ENCODE results near the gene SKIC2.

The SKIC2 gene

GRCh38 chr6:31948753-31949413 is 10.1 kb upstream of the SKIC2 start:
- Histone ChIP-seq H3K9me3 (replicated peaks in 1 of 11) (no peaks in the 10 kb centered on the region), H3K4me1 (peaks cover 0 to 45% (median 11%) of the 10 kb centered on the region in 10 experiments; a peak in 10 of 20 replicates), H3K9ac (no peak overlapping the region), H4K20me1 (peaks cover 0 to 6% (median 0%) of the 10 kb centered on the region in 11 experiments; a peak in 1 of 22 replicates), H3K27ac (no peak overlapping the region), H3K4me3 (no peak overlapping the region), H3K36me3 (peaks cover 29 to 43% (median 39%) of the 10 kb centered on the region in 11 experiments), H3K4me2 (peak overlapping the region in 4 of 11 experiments; percentile 4 to 44 (median 16); a peak in 5 of 22 replicates), H3K27me3 (no peaks in the 10 kb centered on the region)
- TF ChIP-seq Cebpa-rat (IDR thresholded peaks at IDR 0.05) = no peak

GRCh38 chr6:31949926-31950548 is 8.9 kb upstream of the SKIC2 start:
- H3K27me3 ChIP-seq = no peaks in the 10 kb centered on the region
- H3K4me2 ChIP-seq = no peak overlapping the region
- H4K20me1 ChIP-seq = peaks cover 0 to 6% (median 0%) of the 10 kb centered on the region in 11 experiments; a peak in 1 of 22 replicates
- no peak overlapping the region for H3K9ac ChIP-seq
- peaks cover 0 to 51% (median 9%) of the 10 kb centered on the region in 10 experiments; a peak in 10 of 20 replicates for H3K4me1 ChIP-seq
- H3K9me3 ChIP-seq (replicated peaks in 1 of 11) = no peaks in the 10 kb centered on the region
- H3K4me3 ChIP-seq = no peak overlapping the region
- TF ChIP-seq Cebpa-rat (IDR thresholded peaks at IDR 0.05) = no peak
- peaks cover 40 to 54% (median 51%) of the 10 kb centered on the region in 11 experiments for H3K36me3 ChIP-seq
- no peak overlapping the region for H3K27ac ChIP-seq

GRCh38 chr6:31952140-31952805 is 6.7 kb upstream of the SKIC2 start:
- H3K4me1 ChIP-seq = peaks cover under 1 to 42% (median 3%) of the 10 kb centered on the region in 10 experiments; a peak in 16 of 20 replicates
- no peak overlapping the region; a peak in 1 of 22 replicates for H3K27ac ChIP-seq
- no peak overlapping the region for H3K4me3 ChIP-seq
- H3K4me2 ChIP-seq = peak overlapping the region in 3 of 11 experiments; percentile 2 to 75 (median 51); a peak in 4 of 22 replicates
- no peak for TF ChIP-seq Cebpa-rat (IDR thresholded peaks at IDR 0.05)
- no peaks in the 10 kb centered on the region for H3K27me3 ChIP-seq
- peaks cover 62 to 76% (median 72%) of the 10 kb centered on the region in 11 experiments for H3K36me3 ChIP-seq
- peak overlapping the region in 2 of 11 experiments; percentile 3 to 6; a peak in 1 of 22 replicates for H3K9ac ChIP-seq
- H3K9me3 ChIP-seq (replicated peaks in 1 of 11) = no peaks in the 10 kb centered on the region
- peaks cover 0 to 6% (median 0%) of the 10 kb centered on the region in 11 experiments; a peak in 1 of 22 replicates for H4K20me1 ChIP-seq

GRCh38 chr6:31952890-31953289 is 6.1 kb upstream of the SKIC2 start:
- H3K9me3 ChIP-seq (replicated peaks in 1 of 11) = no peaks in the 10 kb centered on the region
- H3K36me3 ChIP-seq = peaks cover 63 to 79% (median 73%) of the 10 kb centered on the region in 11 experiments
- TF ChIP-seq Cebpa-rat (IDR thresholded peaks at IDR 0.05) = no peak
- H3K27me3 ChIP-seq = no peaks in the 10 kb centered on the region
- no peak overlapping the region for H3K4me3 ChIP-seq
- peak overlapping the region in 2 of 11 experiments; percentile 3 to 6; a peak in 1 of 22 replicates for H3K9ac ChIP-seq
- peaks cover 0 to 6% (median 0%) of the 10 kb centered on the region in 11 experiments; a peak in 1 of 22 replicates for H4K20me1 ChIP-seq
- peak overlapping the region in 3 of 11 experiments; percentile 2 to 75 (median 51); a peak in 4 of 22 replicates for H3K4me2 ChIP-seq
- H3K4me1 ChIP-seq = peaks cover 7 to 48% (median 9%) of the 10 kb centered on the region in 10 experiments
- peak overlapping the region in 1 of 11 experiments; percentile 35; a peak in 1 of 22 replicates for H3K27ac ChIP-seq

- no peaks in the 10 kb centered on the region for H3K27me3 ChIP-seq
- H3K4me2 ChIP-seq = peak overlapping the region in 3 of 11 experiments; percentile 17 to 75 (median 51); a peak in 4 of 22 replicates
- no peak overlapping the region for H3K4me3 ChIP-seq
- no peak overlapping the region; a peak in 1 of 22 replicates for H3K9ac ChIP-seq
- H3K4me1 ChIP-seq = peaks cover 15 to 51% (median 17%) of the 10 kb centered on the region in 10 experiments
- H3K27ac ChIP-seq = peak overlapping the region in 2 of 11 experiments; percentile 35 to 45; a peak in 1 of 22 replicates
- TF ChIP-seq Cebpa-rat (IDR thresholded peaks at IDR 0.05) = no peak
- H3K9me3 ChIP-seq (replicated peaks in 1 of 11) = no peaks in the 10 kb centered on the region
- peaks cover 0 to 6% (median 0%) of the 10 kb centered on the region in 11 experiments; a peak in 1 of 22 replicates for H4K20me1 ChIP-seq
- peaks cover 63 to 79% (median 73%) of the 10 kb centered on the region in 11 experiments for H3K36me3 ChIP-seq
These were observed 4.5 kb upstream of the SKIC2 start for GRCh38 chr6:31954511-31954910.

- Histone ChIP-seq H3K9ac (peak overlapping the region in 3 of 11 experiments; percentile 21 to 36 (median 29); a peak in 3 of 22 replicates), H3K4me3 (no peak overlapping the region), H3K27me3 (no peaks in the 10 kb centered on the region), H3K36me3 (peaks cover 66 to 78% (median 75%) of the 10 kb centered on the region in 11 experiments), H3K9me3 (replicated peaks in 1 of 11) (no peaks in the 10 kb centered on the region), H3K4me2 (peak overlapping the region in 1 of 11 experiments; percentile 94; a peak in 1 of 22 replicates), H3K4me1 (peaks cover 26 to 68% (median 29%) of the 10 kb centered on the region in 10 experiments), H3K27ac (no peak overlapping the region), H4K20me1 (peaks cover 0 to 6% (median 0%) of the 10 kb centered on the region in 11 experiments; a peak in 1 of 22 replicates)
- no peak for TF ChIP-seq Cebpa-rat (IDR thresholded peaks at IDR 0.05)
These were observed 2.2 kb upstream of the SKIC2 start for GRCh38 chr6:31956796-31957195.

GRCh38 chr6:31958412-31958740 is 599 bp upstream of the SKIC2 start:
- Histone ChIP-seq H3K27ac (peak overlapping the region; percentile 73 to 85 (median 79)), H3K4me2 (peak overlapping the region; percentile 89 to 99 (median 96)), H4K20me1 (no peaks in the 10 kb centered on the region), H3K9me3 (replicated peaks in 1 of 11) (no peaks in the 10 kb centered on the region), H3K36me3 (peaks cover 66 to 78% (median 75%) of the 10 kb centered on the region in 11 experiments), H3K4me3 (peak overlapping the region; percentile 82 to 99 (median 92)), H3K27me3 (no peaks in the 10 kb centered on the region), H3K4me1 (peaks cover 26 to 54% (median 29%) of the 10 kb centered on the region in 10 experiments), H3K9ac (peak overlapping the region; percentile 83 to 95 (median 91))
- TF ChIP-seq Cebpa-rat (IDR thresholded peaks at IDR 0.05) = no peak

GRCh38 chr6:31961616-31962015 is 2.6 kb downstream of the SKIC2 start:
- H3K27ac ChIP-seq = no peak overlapping the region
- H3K4me3 ChIP-seq = no peak overlapping the region
- no peaks in the 10 kb centered on the region for H3K27me3 ChIP-seq
- no peaks in the 10 kb centered on the region for H3K9me3 ChIP-seq (replicated peaks in 1 of 11)
- peaks cover 26 to 36% (median 29%) of the 10 kb centered on the region in 10 experiments for H3K4me1 ChIP-seq
- no peak for TF ChIP-seq Cebpa-rat (IDR thresholded peaks at IDR 0.05)
- H4K20me1 ChIP-seq = peaks cover 0 to 5% (median 0%) of the 10 kb centered on the region in 11 experiments; a peak in 2 of 22 replicates
- peaks cover 65 to 78% (median 75%) of the 10 kb centered on the region in 11 experiments for H3K36me3 ChIP-seq
- H3K4me2 ChIP-seq = no peak overlapping the region
- peak overlapping the region in 6 of 11 experiments; percentile 1 to 32 (median 12); a peak in 6 of 22 replicates for H3K9ac ChIP-seq

All from BLaER1 treated with 17β-estradiol and CSF1 and Interleukin-3, amounts not matched to agents 10 nM and 100 nM (cell line).